HL-60/S4 (cell line): ENCODE measurements around the gene LHPP.

Source experiments
- in situ Hi-C: fragments of 300-500 bp; cut with MboI; formaldehyde crosslinking; loops from 2 replicates; pipeline ENCODE4 v1.14.3; 2022; ENCODE audit warnings: low sequenced_read_pairs

The LHPP gene

DNA sequence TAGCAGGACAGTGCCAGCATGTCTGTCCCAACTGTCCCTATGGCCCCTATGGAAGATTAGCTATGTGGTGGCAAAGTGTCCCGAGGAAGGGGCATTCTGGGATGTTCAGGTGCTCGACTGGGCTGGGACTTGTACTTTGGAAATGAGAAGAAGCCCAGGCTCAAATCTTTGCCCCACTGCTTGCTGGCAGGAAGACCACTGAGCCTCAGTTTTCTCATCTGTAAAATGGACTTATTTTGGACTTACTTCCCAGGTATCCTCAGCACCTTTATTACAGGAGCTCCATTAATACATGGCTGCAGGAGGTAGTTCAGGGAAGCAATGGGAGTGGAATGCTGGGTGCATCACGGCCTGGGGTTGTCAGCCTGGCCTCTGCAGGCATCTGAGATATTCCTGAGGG is 71.2 kb downstream of the LHPP start:
- in situ Hi-C loops = loop anchor here (10.0 kb wide), 1 partner anchor 212 kb away; the partner anchor contains the start of gene FAM53B

GRCh38 chr10:124533266-124533665 is 71.6 kb downstream of the LHPP start:
- in situ Hi-C loops = loop anchor here (10.0 kb wide), 1 partner anchor 212 kb away; the partner anchor contains the start of gene FAM53B

DNA sequence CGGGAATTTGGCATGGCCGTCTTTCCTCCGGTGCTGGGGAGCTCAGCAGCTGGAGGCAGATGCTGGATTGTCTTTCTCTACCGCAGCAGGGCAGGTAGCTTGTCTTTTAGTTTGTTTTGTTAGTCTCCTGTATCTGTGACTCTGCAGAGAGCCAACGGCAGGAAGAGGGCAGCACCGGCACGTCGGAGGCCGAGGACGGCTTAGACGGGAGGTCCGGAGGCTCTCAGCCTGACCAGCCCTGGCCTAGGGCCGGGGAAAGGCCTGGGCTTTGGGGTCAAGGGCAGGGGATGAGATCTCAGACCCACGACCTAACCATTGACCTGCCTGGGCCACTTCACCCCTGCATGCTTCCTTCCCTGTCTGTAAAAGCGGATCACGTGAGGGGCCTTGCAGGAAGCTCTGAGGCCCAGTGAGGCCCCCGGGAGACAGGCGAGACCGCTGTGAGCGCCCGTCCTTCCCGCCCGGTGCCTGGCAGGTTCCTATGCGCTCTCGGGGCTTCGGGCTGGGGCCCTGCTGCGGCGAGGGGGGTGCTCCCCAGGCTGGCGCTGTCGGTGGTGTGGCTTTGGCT is 72.7 kb downstream of the LHPP start:
- in situ Hi-C loops = loop anchor here (10.0 kb wide), 1 partner anchor 210 kb away; the partner anchor contains the start of gene FAM53B

GRCh38 chr10:124534826-124535601 is 73.4 kb downstream of the LHPP start:
- in situ Hi-C loops = loop anchor here (10.0 kb wide), 1 partner anchor 210 kb away; the partner anchor contains the start of gene FAM53B

DNA sequence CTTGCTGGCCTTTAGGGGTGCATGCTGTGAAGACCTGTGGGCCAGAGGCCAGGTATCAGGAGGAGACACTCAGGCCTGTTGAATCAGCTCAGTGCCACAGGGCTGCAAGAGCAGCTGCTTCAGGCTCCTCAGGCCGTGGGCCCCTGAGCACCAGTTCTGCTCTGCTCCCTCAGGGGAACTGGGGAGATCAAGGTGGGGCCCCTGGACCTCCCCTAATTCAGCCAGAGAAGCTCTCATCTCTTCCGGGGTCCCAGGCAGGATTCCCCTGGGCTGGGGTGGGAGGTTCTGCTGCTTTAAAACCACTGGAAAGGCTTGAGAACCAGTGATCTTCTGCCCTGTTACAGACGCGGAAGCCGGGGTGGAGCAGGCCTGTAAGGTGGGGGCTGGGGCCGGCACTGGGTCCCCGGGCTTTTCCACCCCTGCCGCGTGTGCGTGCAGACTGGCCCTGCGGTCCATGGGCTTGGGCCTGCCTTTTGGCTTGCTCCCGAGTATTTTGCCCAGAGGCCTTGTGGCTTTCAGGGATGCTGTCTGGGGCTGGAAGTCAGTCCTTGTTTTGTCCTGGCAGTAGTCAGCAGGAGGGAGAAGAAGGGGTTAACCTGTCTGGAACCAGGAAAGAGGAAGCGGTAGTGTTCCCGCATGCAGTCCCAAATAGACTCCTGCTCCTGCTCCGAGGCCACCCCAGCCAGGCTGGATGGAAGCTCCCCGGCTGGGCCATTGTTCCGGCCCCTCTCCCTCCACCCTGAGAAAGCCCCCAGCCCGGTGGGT is 74.3 kb downstream of the LHPP start:
- in situ Hi-C loops = loop anchor here (10.0 kb wide), 1 partner anchor 209 kb away; the partner anchor contains the start of gene FAM53B

GRCh38 chr10:124536496-124537050 is 75.0 kb downstream of the LHPP start:
- in situ Hi-C loops = loop anchor here (10.0 kb wide), 1 partner anchor 208 kb away; the partner anchor contains the start of gene FAM53B

GRCh38 chr10:124537166-124537725 is 75.6 kb downstream of the LHPP start:
- in situ Hi-C loops = loop anchor here (10.0 kb wide), 1 partner anchor 208 kb away; the partner anchor contains the start of gene FAM53B

DNA sequence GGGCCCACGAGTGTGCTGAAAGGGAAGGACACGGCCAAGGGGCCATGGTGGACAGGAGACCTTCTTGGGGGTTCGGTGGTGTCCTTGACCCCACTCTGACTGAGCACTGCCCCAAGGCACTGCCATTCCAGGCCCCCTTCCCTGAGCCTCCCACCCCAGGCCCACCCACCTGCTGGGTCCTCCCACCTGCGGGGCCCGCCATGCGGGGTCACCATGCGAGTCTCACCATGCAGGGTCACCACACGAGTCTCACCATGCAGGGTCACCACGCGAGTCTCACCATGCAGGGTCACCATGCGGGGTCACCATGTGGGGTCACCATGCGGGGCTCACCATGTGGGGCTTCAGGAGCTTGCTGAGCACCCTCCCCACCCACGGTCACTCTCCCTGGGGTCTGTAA is 76.3 kb downstream of the LHPP start:
- in situ Hi-C loops = loop anchor here (10.0 kb wide), 1 partner anchor 207 kb away; the partner anchor contains the start of gene FAM53B

- in situ Hi-C loops = loop anchor here (10.0 kb wide), 1 partner anchor 206 kb away; the partner anchor contains the start of gene FAM53B
These were observed 77.1 kb downstream of the LHPP start for GRCh38 chr10:124538706-124539105.

- in situ Hi-C loops = loop anchor here (10.0 kb wide), 1 partner anchor 205 kb away; the partner anchor contains the start of gene FAM53B
These were observed 78.5 kb downstream of the LHPP start for GRCh38 chr10:124539935-124540641.

GRCh38 chr10:124541076-124541903 is 79.7 kb downstream of the LHPP start:
- in situ Hi-C loops = no loop called here

DNA sequence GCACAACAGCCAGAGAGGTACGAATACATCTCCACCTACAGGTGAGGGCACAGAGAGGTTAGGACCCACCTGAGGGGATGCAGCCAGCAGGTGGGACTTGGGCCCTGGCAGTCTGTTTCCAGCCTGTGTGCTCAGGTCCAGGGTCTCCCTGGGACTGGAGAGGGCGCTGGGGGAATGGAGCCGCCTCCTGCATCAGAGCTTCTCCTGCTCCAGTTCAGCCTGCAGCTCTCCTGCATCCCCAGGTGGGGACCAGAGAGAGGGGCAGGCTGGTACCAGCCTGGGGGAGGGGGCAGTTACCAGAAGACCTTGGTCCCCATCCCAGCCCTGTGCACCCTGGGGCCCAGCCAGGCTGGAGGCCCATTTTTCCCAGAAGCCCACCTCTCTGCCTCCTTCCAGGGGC is 80.7 kb downstream of the LHPP start:
- in situ Hi-C loops = no loop called here

DNA sequence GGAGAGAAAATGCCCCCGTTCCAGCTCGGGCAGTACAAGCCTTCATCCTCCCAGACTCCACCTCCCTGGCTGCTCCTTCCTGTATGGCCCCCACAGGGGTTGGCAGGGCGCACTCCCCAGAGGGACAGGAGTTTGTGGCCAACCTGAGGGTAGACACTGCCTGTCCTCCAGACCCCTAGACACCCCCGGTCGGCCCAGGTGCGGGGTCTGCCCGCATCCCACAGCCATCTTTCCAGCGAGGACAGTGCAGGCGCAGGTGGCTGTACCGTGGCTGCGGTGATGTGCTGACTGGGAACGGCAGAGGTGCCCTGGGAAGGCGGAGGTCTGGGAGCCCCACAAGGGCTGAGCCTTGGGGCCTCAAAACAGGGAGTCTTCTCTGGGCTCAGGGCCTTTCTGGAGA is 81.5 kb downstream of the LHPP start:
- in situ Hi-C loops = no loop called here

- in situ Hi-C loops = no loop called here
These were observed 82.3 kb downstream of the LHPP start for GRCh38 chr10:124543971-124544370.

DNA sequence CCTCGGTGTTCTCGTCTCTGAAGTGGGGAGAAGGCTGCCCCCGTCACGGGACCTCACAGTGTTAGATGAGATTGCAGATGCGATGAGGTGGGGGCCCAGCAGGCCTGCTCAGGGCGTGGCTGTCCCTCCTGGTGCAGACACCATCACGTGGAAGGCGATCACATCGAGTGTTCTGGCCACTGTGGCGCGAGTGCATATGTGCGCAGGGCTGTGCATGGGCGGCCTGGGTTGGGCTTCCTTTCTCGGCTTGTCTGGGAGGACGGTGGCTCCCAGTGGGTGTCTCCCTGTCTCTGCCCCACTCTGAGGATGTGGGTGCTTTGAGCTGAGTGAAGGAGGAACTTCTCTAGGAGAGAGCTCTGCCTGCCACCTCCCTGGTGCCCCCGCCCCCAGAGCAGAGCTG is 83.1 kb downstream of the LHPP start:
- in situ Hi-C loops = no loop called here

GRCh38 chr10:124545351-124546054 is 83.9 kb downstream of the LHPP start:
- in situ Hi-C loops = no loop called here

DNA sequence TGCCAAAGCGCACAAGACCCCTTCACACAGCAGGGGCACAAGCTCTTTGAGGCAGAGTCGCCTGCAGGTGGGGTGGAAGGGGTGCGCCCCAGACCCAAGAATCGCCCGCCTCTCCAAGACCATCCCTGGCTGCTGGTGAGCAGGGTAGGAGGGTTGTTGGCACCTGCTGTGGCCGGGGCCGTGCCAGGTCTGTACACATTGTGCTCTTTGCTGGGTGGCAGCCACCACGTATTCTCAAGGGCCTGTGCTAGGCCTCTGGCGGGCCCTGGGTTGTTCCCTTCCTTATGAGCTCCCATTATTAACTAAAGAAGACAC is 84.4 kb downstream of the LHPP start:
- in situ Hi-C loops = no loop called here

DNA sequence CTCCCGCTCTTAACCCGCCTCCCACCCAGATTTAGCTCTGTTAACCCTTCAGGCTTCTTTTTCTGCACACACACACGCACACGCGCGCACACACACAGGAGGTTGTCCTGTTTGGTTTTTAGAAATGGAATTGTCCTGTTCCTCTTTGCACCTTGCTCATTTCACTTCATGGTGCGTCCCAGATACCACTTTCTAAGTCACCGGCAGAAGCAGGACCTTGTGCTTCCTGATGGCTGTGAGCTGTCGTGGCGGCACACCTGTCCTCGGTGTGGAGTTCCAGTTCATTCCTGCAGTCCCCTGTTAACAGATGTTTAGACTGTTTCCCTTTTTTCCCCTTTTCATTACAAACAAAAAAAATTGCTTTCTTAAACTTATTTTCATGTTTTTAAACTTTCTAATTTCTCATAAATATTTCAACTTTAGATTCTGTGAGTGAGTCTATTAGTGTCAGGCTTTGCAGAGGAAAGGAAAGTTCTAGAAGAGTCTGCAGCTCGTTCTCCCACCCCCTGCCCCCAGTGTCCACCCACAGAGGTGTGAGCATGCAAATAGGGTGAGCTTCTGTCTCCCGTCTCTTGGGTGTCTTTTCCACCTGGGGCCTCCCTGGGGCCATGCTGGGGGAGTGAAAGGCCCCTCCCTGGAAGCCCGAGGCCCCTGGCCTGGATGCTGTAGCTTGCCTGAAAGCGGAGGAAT is 85.5 kb downstream of the LHPP start:
- in situ Hi-C loops = no loop called here
